Endothelial cell of umbilical vein (primary cell): Measurements from ENCODE around the gene SAMD1. TPM values are rescaled to one million over a fixed set of nuclear protein-coding genes. Genes with fewer than 3 reads are reported as not detected.

ENCODE experiments used
- BruUV-seq: library from RNA; stranded (reverse); fragments of 400-500 nt; replicated peaks from 2 replicates; lab custom pipeline; 2021; lab: Mats Ljungman, UMichigan
- CTCF ChIA-PET: fragments of 300-600, 350-600 bp; sonication (Branson Sonifier 250); formaldehyde crosslinking; loops from one replicate; lab custom pipeline; 2021; ENCODE audit warnings: antibody characterized with exemption, inconsistent platforms; lab: Charles Lee
- POLR2A ChIA-PET: fragments of 300-600, 350-600 bp; sonication (Branson Sonifier 250); formaldehyde crosslinking; loops from one replicate; lab custom pipeline; 2021; ENCODE audit warnings: antibody characterized with exemption, inconsistent platforms; lab: Charles Lee
- DNase-seq: peaks from one replicate; pipeline ENCODE4 v3.0.0-alpha.2; 2011; ENCODE audit warnings: low read depth, low spot score
- FAIRE-seq: peaks from 2 replicates; lab custom pipeline; 2011; peaks lifted over from hg19 to GRCh38; lab: Jason Lieb, UNC
- H2AFZ ChIP-seq: 2 replicates; pipeline ENCODE4 v1.6.0; 2012; ENCODE audit warnings: low read depth, low read length, control low read depth, inconsistent platforms
- H3K27ac ChIP-seq: 2 replicates; pipeline ENCODE4 v1.5.1; 2011; ENCODE audit warnings: low read depth, mild to moderate bottlenecking, control low read depth, low read length, moderate library complexity; ENCODE audit not compliant: insufficient read depth
- H3K27me3 ChIP-seq, 2 experiments: 2 replicates each; pipeline versions ENCODE4 v1.6.0 to v1.6.1; 2011; ENCODE audit warnings: low read length in 2 of 2, mixed read lengths in 1 of 2; ENCODE audit not compliant: control insufficient read depth in 2 of 2, insufficient read depth in 2 of 2
- H3K36me3 ChIP-seq, 2 experiments: 2 replicates in 1 of 2; 3 replicates in 1 of 2; pipeline ENCODE4 v1.5.1; 2011; ENCODE audit warnings: low read length in 2 of 2, mild to moderate bottlenecking in 1 of 2, moderate library complexity in 1 of 2; ENCODE audit not compliant: control insufficient read depth in 2 of 2, insufficient read depth in 2 of 2; ENCODE audit errors: extremely low read depth in 1 of 2
- H3K4me1 ChIP-seq: 3 replicates; pipeline ENCODE4 v1.5.1; 2011; ENCODE audit warnings: mild to moderate bottlenecking, low read length; ENCODE audit not compliant: control insufficient read depth, insufficient read depth; ENCODE audit errors: extremely low read depth
- H3K4me2 ChIP-seq: 2 replicates; pipeline ENCODE4 v1.6.1; 2011; ENCODE audit warnings: low read length, control low read depth, mixed read lengths; ENCODE audit not compliant: insufficient read depth
- H3K4me3 ChIP-seq, 3 experiments: fragments of 200-600 bp in 1 of 3; sonication (generic), shearing (Covaris generic) in 1 of 3; replicated peaks in 1 of 3; 2 replicates each; pipeline ENCODE4 v1.5.1; 2011 to 2016; ENCODE audit warnings: control low read depth in 3 of 3, low read length in 3 of 3, mild to moderate bottlenecking in 2 of 3, inconsistent platforms in 1 of 3, low read depth in 1 of 3, moderate library complexity in 1 of 3; ENCODE audit not compliant: insufficient read depth in 1 of 3
- H3K79me2 ChIP-seq: 2 replicates; pipeline ENCODE4 v1.6.0; 2012; ENCODE audit warnings: low read length, inconsistent platforms; ENCODE audit not compliant: control insufficient read depth, insufficient read depth
- H3K9ac ChIP-seq: replicated peaks from 2 replicates; pipeline ENCODE3; 2011; ENCODE audit warnings: low read length, control low read depth; ENCODE audit not compliant: insufficient read depth; ENCODE audit errors: extremely low read depth
- H3K9me1 ChIP-seq: replicated peaks from 3 replicates; pipeline ENCODE4 v1.6.0; 2011; ENCODE audit warnings: mild to moderate bottlenecking, low read length; ENCODE audit not compliant: control insufficient read depth, insufficient read depth; ENCODE audit errors: extremely low read depth
- H3K9me3 ChIP-seq: replicated peaks from 2 replicates; pipeline ENCODE4 v1.5.1; 2012; ENCODE audit warnings: low read length, inconsistent platforms; ENCODE audit not compliant: control insufficient read depth, insufficient read depth
- H4K20me1 ChIP-seq: replicated peaks from 2 replicates; pipeline ENCODE3; 2011; ENCODE audit warnings: mild to moderate bottlenecking, low read length; ENCODE audit not compliant: control insufficient read depth, insufficient read depth; ENCODE audit errors: extremely low read depth
- EZH2 ChIP-seq: IDR thresholded peaks from 2 replicates; pipeline ENCODE4 v1.6.1; 2012; ENCODE audit warnings: borderline replicate concordance, low read depth, mild to moderate bottlenecking, moderate library complexity, low read length, inconsistent platforms; ENCODE audit not compliant: severe bottlenecking
- FOS ChIP-seq: IDR thresholded peaks from 2 replicates; pipeline ENCODE4 v1.6.1; 2011; ENCODE audit warnings: mild to moderate bottlenecking, low read length, moderate library complexity, borderline replicate concordance; ENCODE audit not compliant: insufficient read depth
- GATA2 ChIP-seq: IDR thresholded peaks from 2 replicates; pipeline ENCODE4 v1.7.0; 2011; ENCODE audit warnings: low read depth, mild to moderate bottlenecking, moderate library complexity, mixed read lengths, low read length; ENCODE audit not compliant: insufficient read length, insufficient read depth
- JUN ChIP-seq: IDR thresholded peaks from 2 replicates; pipeline ENCODE4 v1.6.1; 2011; ENCODE audit warnings: borderline replicate concordance, low read depth; ENCODE audit not compliant: insufficient read length, insufficient read depth
- MYC ChIP-seq: IDR thresholded peaks from one replicate; pipeline ENCODE4 v1.6.1; 2011; ENCODE audit warnings: mild to moderate bottlenecking, low read depth, low read length
- POLR2A ChIP-seq: IDR thresholded peaks from 2 replicates; pipeline ENCODE4 v1.6.1; 2012; ENCODE audit warnings: low read depth, mild to moderate bottlenecking, control low read depth, low read length
- POLR2AphosphoS5 ChIP-seq: IDR thresholded peaks from 2 replicates; pipeline ENCODE4 v1.6.1; 2012; ENCODE audit warnings: low read depth, mild to moderate bottlenecking, control low read depth, low read length, moderate library complexity; ENCODE audit not compliant: insufficient read depth
- dilution Hi-C: fragments of 300-500 bp; cut with MboI; formaldehyde crosslinking; loops from one replicate; pipeline ENCODE4 v1.15.0; 2019; ENCODE audit warnings: low sequenced_read_pairs; ENCODE audit not compliant: extremely low pct_ligation_motif_present
- intact Hi-C: fragments of 100-400 bp; cut with micrococcal nuclease; formaldehyde crosslinking; loops from one replicate; pipeline ENCODE4 v1.10.0; 2022
- polyA plus RNA-seq, 4 experiments: library from polyadenylated mRNA; depleted of rRNA in 3 of 4; stranded (reverse) in 3 of 4; unstranded in 1 of 4; fragments of >200 nt; gene quantifications; 2 replicates each; pipeline versions ENCODE4 v1.2.1 to v1.2.3, GENCODE V29; 2011 to 2012; ENCODE audit warnings: missing spikeins in 1 of 4
- total RNA-seq: library from RNA; stranded (reverse); gene quantifications from 2 replicates; pipeline ENCODE4 v1.2.3, GENCODE V29; 2021
- TF ChIP-seq, protein P1 (sequence below), 2 donors: IDR thresholded peaks; 1 replicate in 1 of 2; 2 replicates in 1 of 2; pipeline ENCODE4 v1.5.1; 2011; ENCODE audit warnings: low read length in 2 of 2, mild to moderate bottlenecking in 2 of 2, moderate library complexity in 2 of 2, control low read depth in 1 of 2, inconsistent platforms in 1 of 2, low read depth in 1 of 2; ENCODE audit not compliant: insufficient read depth in 1 of 2; ENCODE audit errors: extremely low read depth in 1 of 2
- TF ChIP-seq, protein P2 (sequence below): IDR thresholded peaks from 2 replicates; pipeline ENCODE4 v1.6.1; 2011; ENCODE audit not compliant: insufficient read depth, insufficient read length

SAMD1 gene
- total and polyA plus RNA-seq, 2 donors (not counting 3 experiments of a cell fraction or from before 2014, with no cell fraction given): 14.1 to 35.9 TPM

DNA sequence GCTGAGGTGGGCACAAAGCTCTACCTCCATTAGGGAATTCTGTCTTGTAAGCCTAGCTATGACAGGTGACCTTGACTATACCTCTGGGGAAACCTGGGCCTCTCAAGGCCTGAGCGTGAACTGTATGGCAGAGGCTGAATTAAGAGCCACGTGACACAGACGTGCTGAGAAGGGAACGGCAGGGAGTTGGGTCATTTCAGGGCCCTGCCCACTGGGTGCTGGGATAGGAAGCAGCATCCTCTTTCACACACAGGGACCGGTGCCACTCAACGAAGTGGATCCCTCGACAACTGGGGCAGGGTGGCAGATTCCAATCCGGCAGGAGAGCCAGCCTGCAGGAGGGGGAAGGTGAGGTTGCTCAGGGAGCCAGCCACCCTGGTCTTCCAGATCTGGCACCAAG, 36.6 kb upstream of the SAMD1 start:
- POLR2A ChIA-PET: no interaction called here
- TF ChIP-seq EZH2 (no peak), GATA2 (no peak), POLR2AphosphoS5 (no peak), JUN (no peak), FOS (no peak), POLR2A (no peak), MYC (no peak)
- TF ChIP-seq, protein P1, sequence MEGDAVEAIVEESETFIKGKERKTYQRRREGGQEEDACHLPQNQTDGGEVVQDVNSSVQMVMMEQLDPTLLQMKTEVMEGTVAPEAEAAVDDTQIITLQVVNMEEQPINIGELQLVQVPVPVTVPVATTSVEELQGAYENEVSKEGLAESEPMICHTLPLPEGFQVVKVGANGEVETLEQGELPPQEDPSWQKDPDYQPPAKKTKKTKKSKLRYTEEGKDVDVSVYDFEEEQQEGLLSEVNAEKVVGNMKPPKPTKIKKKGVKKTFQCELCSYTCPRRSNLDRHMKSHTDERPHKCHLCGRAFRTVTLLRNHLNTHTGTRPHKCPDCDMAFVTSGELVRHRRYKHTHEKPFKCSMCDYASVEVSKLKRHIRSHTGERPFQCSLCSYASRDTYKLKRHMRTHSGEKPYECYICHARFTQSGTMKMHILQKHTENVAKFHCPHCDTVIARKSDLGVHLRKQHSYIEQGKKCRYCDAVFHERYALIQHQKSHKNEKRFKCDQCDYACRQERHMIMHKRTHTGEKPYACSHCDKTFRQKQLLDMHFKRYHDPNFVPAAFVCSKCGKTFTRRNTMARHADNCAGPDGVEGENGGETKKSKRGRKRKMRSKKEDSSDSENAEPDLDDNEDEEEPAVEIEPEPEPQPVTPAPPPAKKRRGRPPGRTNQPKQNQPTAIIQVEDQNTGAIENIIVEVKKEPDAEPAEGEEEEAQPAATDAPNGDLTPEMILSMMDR (IDR thresholded peaks at IDR 0.05; ENCODE audit: extremely low read depth in 1 of 2, insufficient read depth in 1 of 2, low read depth in 1 of 2, low read length in 2 of 2): no peak
- TF ChIP-seq, protein P2, sequence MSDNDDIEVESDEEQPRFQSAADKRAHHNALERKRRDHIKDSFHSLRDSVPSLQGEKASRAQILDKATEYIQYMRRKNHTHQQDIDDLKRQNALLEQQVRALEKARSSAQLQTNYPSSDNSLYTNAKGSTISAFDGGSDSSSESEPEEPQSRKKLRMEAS: no peak
- Histone ChIP-seq H3K4me3 (no peak overlapping the region), H4K20me1 (no peaks in the 10 kb centered on the region), H3K9ac (no peak overlapping the region), H2AFZ (no peak overlapping the region), H3K36me3 (peaks cover 0 to 3% of the 10 kb centered on the region in 2 experiments), H3K9me3 (no peaks in the 10 kb centered on the region), H3K79me2 (no peaks in the 10 kb centered on the region), H3K9me1 (no peaks in the 10 kb centered on the region), H3K27me3 (no peaks in the 10 kb centered on the region), H3K4me2 (no peak overlapping the region), H3K27ac (no peak overlapping the region), H3K4me1 (no peaks in the 10 kb centered on the region)
- FAIRE-seq: no peak
- CTCF ChIA-PET: interaction anchor here (1.9 kb wide), 1 partner anchor 9 kb away, joined by 5 read pairs; the partner anchor contains the start of gene ASF1B
- dilution Hi-C loops: no loop called here
- BruUV-seq: no TSS peak
- no peak for DNase-seq
- intact Hi-C loops: no loop called here
